SK-N-SH (cell line): Measurements from ENCODE around the gene U2SURP. TPM values are rescaled to one million over a fixed set of nuclear protein-coding genes. Genes with fewer than 3 reads are reported as not detected.

ENCODE experiments used
- CTCF ChIA-PET: fragments of 300-600, 350-600 bp; formaldehyde crosslinking; extraction: SDS; loops from one replicate; lab custom pipeline; 2021; lab: Yijun Ruan, JAX
- POLR2A ChIA-PET: fragments of 350-600 bp; sonication (Branson Sonifier 250); formaldehyde crosslinking; extraction: SDS; loops from one replicate; lab custom pipeline; 2020; ENCODE audit warnings: antibody characterized with exemption, inconsistent platforms; lab: Yijun Ruan, JAX
- DNase-seq: peaks from one replicate; pipeline ENCODE4 v3.0.0; 2012
- H2AFZ ChIP-seq: fragments of 200-600 bp; sonication (generic); 2 replicates; pipeline ENCODE4 v1.8.1; 2016; ENCODE audit warnings: antibody characterized with exemption, mild to moderate bottlenecking, low read depth
- H3F3A ChIP-seq: fragments of 200-600 bp; sonication (generic); replicated peaks from 2 replicates; pipeline ENCODE3; 2016; ENCODE audit warnings: antibody characterized with exemption, mild to moderate bottlenecking; ENCODE audit not compliant: insufficient read depth
- H3K27ac ChIP-seq, 2 experiments: fragments of 200-500 bp in 1 of 2; fragments of 200-600 bp in 1 of 2; sonication (Bioruptor generic) in 1 of 2; sonication (generic), shearing (Covaris generic) in 1 of 2; 2 replicates each; pipeline versions ENCODE4 v1.5.1 to v1.6.1; 2014 to 2016; ENCODE audit warnings: low read depth in 2 of 2, inconsistent platforms in 1 of 2, low read length in 1 of 2, mild to moderate bottlenecking in 1 of 2, mixed read lengths in 1 of 2
- H3K27me3 ChIP-seq: fragments of 200-600 bp; sonication (generic), shearing (Covaris generic); 2 replicates; pipeline ENCODE4 v1.6.1; 2016; ENCODE audit warnings: mixed run types; ENCODE audit not compliant: insufficient read depth
- H3K36me3 ChIP-seq, 2 experiments: fragments of 200-500 bp in 1 of 2; fragments of 200-600 bp in 1 of 2; sonication (Bioruptor generic) in 1 of 2; sonication (generic) in 1 of 2; replicated peaks in 1 of 2; 2 replicates each; pipeline versions ENCODE3 to v1.5.1; 2014 to 2016; ENCODE audit warnings: low read length in 1 of 2, mild to moderate bottlenecking in 1 of 2; ENCODE audit not compliant: insufficient read depth in 2 of 2, control insufficient read depth in 1 of 2
- H3K4me1 ChIP-seq, 2 experiments: fragments of 200-500 bp in 1 of 2; fragments of 200-600 bp in 1 of 2; sonication (Bioruptor generic) in 1 of 2; sonication (generic), shearing (Covaris generic) in 1 of 2; 2 replicates each; pipeline versions ENCODE4 v1.5.1 to v1.6.1; 2014 to 2016; ENCODE audit warnings: low read depth in 1 of 2, low read length in 1 of 2, mixed run types in 1 of 2; ENCODE audit not compliant: insufficient read depth in 2 of 2, control insufficient read depth in 1 of 2
- H3K4me2 ChIP-seq: fragments of 200-600 bp; sonication (generic), shearing (Covaris generic); 2 replicates; pipeline ENCODE4 v1.6.1; 2017; ENCODE audit warnings: mixed run types
- H3K4me3 ChIP-seq, 2 experiments: fragments of 200-500 bp in 1 of 2; fragments of 200-600 bp in 1 of 2; sonication (Bioruptor generic) in 1 of 2; sonication (generic), shearing (Covaris generic) in 1 of 2; 2 replicates each; pipeline versions ENCODE4 v1.5.1 to v1.8.1; 2014 to 2016; ENCODE audit warnings: low read depth in 2 of 2, inconsistent platforms in 1 of 2, low read length in 1 of 2, mild to moderate bottlenecking in 1 of 2, mixed read lengths in 1 of 2, moderate library complexity in 1 of 2
- H3K79me2 ChIP-seq: fragments of 200-600 bp; sonication (generic); 2 replicates; pipeline ENCODE4 v1.8.1; 2017; ENCODE audit warnings: mild to moderate bottlenecking; ENCODE audit not compliant: insufficient read depth
- H3K9ac ChIP-seq: fragments of 200-600 bp; sonication (generic); 2 replicates; pipeline ENCODE4 v1.6.1; 2017; ENCODE audit warnings: mixed run types
- H3K9me2 ChIP-seq: fragments of 200-600 bp; sonication (generic); 2 replicates; pipeline ENCODE4 v1.6.1; 2017; ENCODE audit warnings: mixed run types
- H3K9me3 ChIP-seq: fragments of 200-600 bp; sonication (generic); 2 replicates; pipeline ENCODE4 v1.6.1; 2017; ENCODE audit warnings: mixed run types, mild to moderate bottlenecking, moderate library complexity
- H4K20me1 ChIP-seq: fragments of 200-600 bp; sonication (generic); 2 replicates; pipeline ENCODE4 v1.6.1; 2017; ENCODE audit warnings: mild to moderate bottlenecking, mixed run types; ENCODE audit not compliant: insufficient read depth
- ELF1 ChIP-seq: IDR thresholded peaks from 2 replicates; pipeline ENCODE4 v1.4.0; 2012
- FOXJ3 ChIP-seq: sonication (generic); formaldehyde crosslinking; IDR thresholded peaks from 2 replicates; pipeline ENCODE4 v1.5.1; 2020; ENCODE audit warnings: mild to moderate bottlenecking, missing genetic modification reagents
- IRF3 ChIP-seq: fragments of 150-350 bp; IDR thresholded peaks from 2 replicates; pipeline ENCODE4 v1.6.1; 2016; ENCODE audit warnings: mild to moderate bottlenecking, low read depth, low read length
- MEF2A ChIP-seq: IDR thresholded peaks from 2 replicates; pipeline ENCODE4 v1.4.0; 2012; ENCODE audit warnings: low read depth, borderline replicate concordance
- NFIC ChIP-seq: IDR thresholded peaks from 2 replicates; pipeline ENCODE4 v1.4.0; 2012; ENCODE audit warnings: borderline replicate concordance
- NRF1 ChIP-seq: IDR thresholded peaks from 2 replicates; pipeline ENCODE4 v1.6.1; 2012; ENCODE audit warnings: low read depth, mild to moderate bottlenecking, low read length
- PBX3 ChIP-seq: IDR thresholded peaks from 2 replicates; pipeline ENCODE4; 2012
- RAD21 ChIP-seq: IDR thresholded peaks from 2 replicates; pipeline ENCODE4 v1.6.1; 2012; ENCODE audit warnings: mild to moderate bottlenecking, low read length
- RCOR1 ChIP-seq: fragments of 150-350 bp; IDR thresholded peaks from 2 replicates; pipeline ENCODE4 v1.6.1; 2017; ENCODE audit warnings: antibody characterized with exemption, low read length
- RFX5 ChIP-seq: IDR thresholded peaks from 2 replicates; pipeline ENCODE4 v1.6.1; 2012; ENCODE audit warnings: mild to moderate bottlenecking, improper control_type of control experiment, low read length
- SMC3 ChIP-seq: IDR thresholded peaks from 2 replicates; pipeline ENCODE4 v1.6.1; 2012; ENCODE audit warnings: low read depth, low read length, improper control_type of control experiment
- TAF1 ChIP-seq: IDR thresholded peaks from 2 replicates; pipeline ENCODE4 v1.6.1; 2012; ENCODE audit warnings: low read depth, mild to moderate bottlenecking, low read length, moderate library complexity, borderline replicate concordance
- TCF12 ChIP-seq: IDR thresholded peaks from 2 replicates; pipeline ENCODE4 v1.4.0; 2012
- USF2 ChIP-seq: fragments of 150-350 bp; IDR thresholded peaks from 2 replicates; pipeline ENCODE4 v1.6.1; 2017; ENCODE audit warnings: antibody characterized with exemption, low read length, low read depth, borderline replicate concordance
- YY1 ChIP-seq: IDR thresholded peaks from 2 replicates; pipeline ENCODE4 v1.4.0; 2012; ENCODE audit warnings: low read depth, mild to moderate bottlenecking
- ZBTB33 ChIP-seq: IDR thresholded peaks from 2 replicates; pipeline ENCODE4 v1.4.0; 2012; ENCODE audit warnings: low read depth, borderline replicate concordance
- WGBS: methylation state at CpG from one replicate; pipeline ENCODE4 v1.1.6; 2017; ENCODE audit warnings: low lambda C conversion rate; 5-methylcytosine and 5-hydroxymethylcytosine counted together
- polyA plus RNA-seq, 3 experiments: library from polyadenylated mRNA; depleted of rRNA; stranded (reverse); fragments of >200 nt; gene quantifications; 2 replicates each; pipeline ENCODE4 v1.2.3, GENCODE V29; 2012

The U2SURP gene
- polyA plus RNA-seq, 1 of the 3 experiments (the other 2 are of a cell fraction): 10.9 TPM

GRCh38 chr3:142992323-142992722 lies 9.0 kb upstream of the U2SURP start:
- no peak overlapping the region for H3K27ac ChIP-seq
- H3K9me2 ChIP-seq: no peaks in the 10 kb centered on the region
- H3K79me2 ChIP-seq: no peaks in the 10 kb centered on the region
- H3K9me3 ChIP-seq: no peaks in the 10 kb centered on the region
- no peak overlapping the region for H3K9ac ChIP-seq
- H3K27me3 ChIP-seq: no peaks in the 10 kb centered on the region
- H3K36me3 ChIP-seq: no peaks in the 10 kb centered on the region
- H3F3A ChIP-seq: no peaks in the 10 kb centered on the region
- POLR2A ChIA-PET: no interaction called here
- no peak for TF ChIP-seq TCF12
- TF ChIP-seq NFIC: no peak
- no peak for TF ChIP-seq PBX3
- no peak for TF ChIP-seq FOXJ3 (CRISPR knock-in tag)
- TF ChIP-seq USF2: no peak
- TF ChIP-seq RAD21: no peak
- TF ChIP-seq YY1: no peak
- TF ChIP-seq NRF1: no peak
- no peak for TF ChIP-seq IRF3
- TF ChIP-seq SMC3: no peak
- TF ChIP-seq RFX5: no peak
- TF ChIP-seq RCOR1: no peak
- no peak for TF ChIP-seq MEF2A
- no peak for TF ChIP-seq ELF1
- no peak for TF ChIP-seq ZBTB33
- TF ChIP-seq TAF1: no peak
- H2AFZ ChIP-seq: no peak overlapping the region
- no peak overlapping the region for H3K4me3 ChIP-seq
- 86% methylated on average over 7 of the region's 7 CpGs for WGBS
- H3K4me2 ChIP-seq: no peak overlapping the region
- CTCF ChIA-PET: interaction anchor here (3.3 to 6.2 kb wide), 2 partner anchors 163 to 164 kb away, joined by 37 to 88 read pairs; no protein-coding TSS in a partner anchor
- no peak for DNase-seq
- peaks cover 0 to 2% of the 10 kb centered on the region in 2 experiments; a peak in 1 of 4 replicates for H3K4me1 ChIP-seq
- H4K20me1 ChIP-seq: no peaks in the 10 kb centered on the region
